Astrocyte (in vitro differentiated cells and primary cell): ENCODE results near the gene ENTPD8. TPM values are rescaled to one million over a fixed set of nuclear protein-coding genes. Genes with fewer than 3 reads are reported as not detected.
A peak's percentile ranks its signal among the peaks of the same experiment; 100 is the strongest.

Experiments
- DNase-seq: peaks from one replicate; pipeline ENCODE4 v3.0.0-alpha.2; 2010; ENCODE audit warnings: low read depth
- FAIRE-seq: peaks from 2 replicates; lab custom pipeline; 2011; peaks lifted over from hg19 to GRCh38; lab: Jason Lieb, UNC
- H2AFZ ChIP-seq: 2 replicates; pipeline ENCODE4 v1.6.0; 2012; ENCODE audit warnings: low read depth, low read length, inconsistent platforms
- H3K27ac ChIP-seq: 2 replicates; pipeline ENCODE4 v1.5.1; 2011; ENCODE audit warnings: low read depth, low read length, inconsistent platforms
- H3K27me3 ChIP-seq: 2 replicates; pipeline ENCODE4 v1.6.0; 2011; ENCODE audit warnings: low read length, inconsistent platforms; ENCODE audit not compliant: insufficient read depth
- H3K36me3 ChIP-seq: 2 replicates; pipeline ENCODE4 v1.5.1; 2011; ENCODE audit warnings: low read length, inconsistent platforms; ENCODE audit not compliant: insufficient read depth
- H3K4me1 ChIP-seq: 2 replicates; pipeline ENCODE4 v1.5.1; 2011; ENCODE audit warnings: low read length, inconsistent platforms; ENCODE audit not compliant: insufficient read depth
- H3K4me2 ChIP-seq: 2 replicates; pipeline ENCODE4 v1.6.0; 2012; ENCODE audit warnings: low read length, inconsistent platforms
- H3K4me3 ChIP-seq: 2 replicates; pipeline ENCODE4 v1.5.1; 2011; ENCODE audit warnings: low read depth, mild to moderate bottlenecking, low read length, inconsistent platforms; ENCODE audit not compliant: insufficient read depth
- H3K79me2 ChIP-seq: 2 replicates; pipeline ENCODE4 v1.6.0; 2012; ENCODE audit warnings: mild to moderate bottlenecking, low read length, inconsistent platforms; ENCODE audit not compliant: insufficient read depth
- H3K9ac ChIP-seq: 2 replicates; pipeline ENCODE4 v1.6.0; 2012; ENCODE audit warnings: mild to moderate bottlenecking, low read length, inconsistent platforms
- H3K9me3 ChIP-seq: 2 replicates; pipeline ENCODE4 v1.5.1; 2012; ENCODE audit warnings: low read depth, mild to moderate bottlenecking, low read length, inconsistent platforms; ENCODE audit not compliant: insufficient read depth
- H4K20me1 ChIP-seq: 2 replicates; pipeline ENCODE4 v1.6.0; 2012; ENCODE audit warnings: low read length, inconsistent platforms; ENCODE audit not compliant: insufficient read depth
- H3K27ac Mint-ChIP-seq: one replicate; pipeline ENCODE4 v1.8.0; 2021; ENCODE audit warnings: mild to moderate bottlenecking, mixed read lengths; ENCODE audit not compliant: unreplicated experiment
- H3K27me3 Mint-ChIP-seq: one replicate; pipeline ENCODE4 v1.8.0; 2021; ENCODE audit warnings: low read depth, mixed read lengths; ENCODE audit not compliant: unreplicated experiment
- H3K36me3 Mint-ChIP-seq: one replicate; pipeline ENCODE4 v1.8.0; 2021; ENCODE audit warnings: low read depth, mixed read lengths; ENCODE audit not compliant: unreplicated experiment
- H3K4me1 Mint-ChIP-seq: one replicate; pipeline ENCODE4 v1.8.0; 2021; ENCODE audit warnings: low read depth, mixed read lengths; ENCODE audit not compliant: unreplicated experiment
- H3K4me3 Mint-ChIP-seq: one replicate; pipeline ENCODE4 v1.8.0; 2021; ENCODE audit warnings: mild to moderate bottlenecking, moderate library complexity, mixed read lengths; ENCODE audit not compliant: unreplicated experiment
- H3K9me3 Mint-ChIP-seq: one replicate; pipeline ENCODE4 v1.8.0; 2021; ENCODE audit warnings: mild to moderate bottlenecking, mixed read lengths; ENCODE audit not compliant: unreplicated experiment
- EZH2 ChIP-seq: IDR thresholded peaks from 2 replicates; pipeline ENCODE4 v1.6.1; 2012; ENCODE audit warnings: mild to moderate bottlenecking, low read length, inconsistent platforms; ENCODE audit not compliant: insufficient read depth
- total RNA-seq: library from RNA; stranded (reverse); gene quantifications from 2 replicates; pipeline ENCODE4 v1.2.1, GENCODE V29; 2021
- TF ChIP-seq, protein P1 (sequence below): IDR thresholded peaks from 2 replicates; pipeline ENCODE4 v1.5.1; 2011; ENCODE audit warnings: low read depth, mild to moderate bottlenecking, inconsistent platforms, low read length, moderate library complexity; ENCODE audit not compliant: insufficient read depth

The ENTPD8 gene
- total RNA-seq, 1 donor from 2014 or later = 0.11 TPM

DNA sequence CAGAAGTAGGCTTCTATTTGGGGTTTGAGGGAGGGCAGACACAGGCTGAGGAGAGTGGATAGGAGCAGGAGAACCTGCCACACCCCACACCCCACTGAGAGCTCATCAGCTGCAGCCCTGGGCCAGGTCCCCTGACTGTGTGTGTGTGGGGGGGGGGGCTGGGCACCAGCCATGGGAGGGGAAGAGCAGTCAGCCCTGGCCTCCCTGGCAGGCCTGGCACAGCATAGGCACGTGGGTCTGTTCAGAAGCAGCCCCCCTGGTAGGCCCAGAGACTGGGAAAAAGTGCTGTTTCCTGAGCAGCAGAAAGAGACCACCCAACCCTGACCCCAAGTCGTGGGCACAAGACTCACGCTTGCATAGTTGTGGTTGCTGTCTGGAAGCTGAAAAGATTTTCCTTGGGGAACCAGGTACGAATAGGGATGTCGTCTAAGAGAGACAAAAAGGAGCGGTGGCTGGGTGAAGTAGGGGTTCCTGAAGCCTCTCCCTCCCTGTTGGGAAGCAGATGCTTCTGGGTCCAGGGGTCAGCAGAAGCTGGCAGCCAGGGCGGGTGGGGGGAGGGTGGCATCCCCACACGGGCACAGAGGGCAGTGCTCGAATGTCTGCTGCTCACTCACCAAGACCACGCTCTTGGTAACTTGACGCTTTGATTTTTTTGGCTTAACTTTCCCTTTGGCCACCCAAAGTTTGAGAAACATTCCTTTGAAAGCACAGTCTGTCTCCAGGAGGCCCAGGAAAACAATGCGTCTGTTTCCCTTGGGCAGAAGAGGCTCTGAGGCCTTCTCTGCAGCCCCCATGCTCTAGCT is 15.1 kb upstream of the ENTPD8 start:
- H3K27ac ChIP-seq = peak overlapping the region; percentile 39
- no peaks in the 10 kb centered on the region for H3K27me3 ChIP-seq
- H3K9me3 Mint-ChIP-seq = no peaks in the 10 kb centered on the region
- H3K36me3 ChIP-seq = peaks cover 3% of the 10 kb centered on the region
- FAIRE-seq (no peak), DNase-seq (peak; percentile 67)
- no peak overlapping the region for H2AFZ ChIP-seq
- peaks cover 10% of the 10 kb centered on the region for H3K4me1 Mint-ChIP-seq
- peak overlapping the region; percentile 34 for H3K9ac ChIP-seq
- H3K27ac Mint-ChIP-seq = no peak overlapping the region
- H3K4me2 ChIP-seq = peak overlapping the region; percentile 96
- H3K27me3 Mint-ChIP-seq = no peaks in the 10 kb centered on the region
- H3K4me3 ChIP-seq = no peak overlapping the region
- no peaks in the 10 kb centered on the region for H3K79me2 ChIP-seq
- peaks cover 51% of the 10 kb centered on the region for H4K20me1 ChIP-seq
- peaks cover 48% of the 10 kb centered on the region for H3K4me1 ChIP-seq
- peaks cover 3% of the 10 kb centered on the region for H3K36me3 Mint-ChIP-seq
- H3K4me3 Mint-ChIP-seq = peak overlapping the region; percentile 66
- no peaks in the 10 kb centered on the region for H3K9me3 ChIP-seq
- TF ChIP-seq, protein P1, sequence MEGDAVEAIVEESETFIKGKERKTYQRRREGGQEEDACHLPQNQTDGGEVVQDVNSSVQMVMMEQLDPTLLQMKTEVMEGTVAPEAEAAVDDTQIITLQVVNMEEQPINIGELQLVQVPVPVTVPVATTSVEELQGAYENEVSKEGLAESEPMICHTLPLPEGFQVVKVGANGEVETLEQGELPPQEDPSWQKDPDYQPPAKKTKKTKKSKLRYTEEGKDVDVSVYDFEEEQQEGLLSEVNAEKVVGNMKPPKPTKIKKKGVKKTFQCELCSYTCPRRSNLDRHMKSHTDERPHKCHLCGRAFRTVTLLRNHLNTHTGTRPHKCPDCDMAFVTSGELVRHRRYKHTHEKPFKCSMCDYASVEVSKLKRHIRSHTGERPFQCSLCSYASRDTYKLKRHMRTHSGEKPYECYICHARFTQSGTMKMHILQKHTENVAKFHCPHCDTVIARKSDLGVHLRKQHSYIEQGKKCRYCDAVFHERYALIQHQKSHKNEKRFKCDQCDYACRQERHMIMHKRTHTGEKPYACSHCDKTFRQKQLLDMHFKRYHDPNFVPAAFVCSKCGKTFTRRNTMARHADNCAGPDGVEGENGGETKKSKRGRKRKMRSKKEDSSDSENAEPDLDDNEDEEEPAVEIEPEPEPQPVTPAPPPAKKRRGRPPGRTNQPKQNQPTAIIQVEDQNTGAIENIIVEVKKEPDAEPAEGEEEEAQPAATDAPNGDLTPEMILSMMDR = no peak
- TF ChIP-seq EZH2 = no peak

GRCh38 chr9:137455359-137455991 is 14.3 kb upstream of the ENTPD8 start:
- H4K20me1 ChIP-seq = peaks cover 51% of the 10 kb centered on the region
- no peak overlapping the region for H2AFZ ChIP-seq
- no peak overlapping the region for H3K27ac Mint-ChIP-seq
- no peaks in the 10 kb centered on the region for H3K9me3 ChIP-seq
- H3K4me1 Mint-ChIP-seq = peaks cover 10% of the 10 kb centered on the region
- peak overlapping the region; percentile 96 for H3K4me2 ChIP-seq
- TF ChIP-seq, protein P1 = no peak
- TF ChIP-seq EZH2 = no peak
- no peak for DNase-seq
- peaks cover 3% of the 10 kb centered on the region for H3K36me3 Mint-ChIP-seq
- no peak overlapping the region for H3K9ac ChIP-seq
- H3K4me3 Mint-ChIP-seq = no peak overlapping the region
- no peaks in the 10 kb centered on the region for H3K79me2 ChIP-seq
- no peak for FAIRE-seq
- H3K9me3 Mint-ChIP-seq = no peaks in the 10 kb centered on the region
- H3K27ac ChIP-seq = no peak overlapping the region
- no peaks in the 10 kb centered on the region for H3K27me3 Mint-ChIP-seq
- H3K4me1 ChIP-seq = peaks cover 48% of the 10 kb centered on the region
- H3K4me3 ChIP-seq = no peak overlapping the region
- H3K27me3 ChIP-seq = no peaks in the 10 kb centered on the region
- peaks cover 3% of the 10 kb centered on the region for H3K36me3 ChIP-seq
